HepG2 (cell line): ENCODE measurements around the gene PSMB2. TPM values are rescaled to one million over a fixed set of nuclear protein-coding genes. Genes with fewer than 3 reads are reported as not detected.

Experiments used
- ADNP ChIP-seq: sonication (generic); formaldehyde crosslinking; IDR thresholded peaks from 2 replicates; pipeline ENCODE4 v1.4.0; 2020; ENCODE audit warnings: missing genetic modification reagents
- JUN ChIP-seq: sonication (generic); formaldehyde crosslinking; IDR thresholded peaks from 2 replicates; pipeline ENCODE4 v1.4.0; 2020; ENCODE audit warnings: mild to moderate bottlenecking, missing genetic modification reagents
- KDM6A ChIP-seq: IDR thresholded peaks from 2 replicates; pipeline ENCODE4 v1.6.1; 2016; ENCODE audit warnings: low read depth
- MEF2D ChIP-seq: sonication (generic); formaldehyde crosslinking; IDR thresholded peaks from 2 replicates; pipeline ENCODE4 v1.5.1; 2020; ENCODE audit warnings: mild to moderate bottlenecking, missing genetic modification reagents
- MTA3 ChIP-seq: sonication (generic); formaldehyde crosslinking; IDR thresholded peaks from 2 replicates; pipeline ENCODE4 v1.4.0; 2020; ENCODE audit warnings: missing genetic modification reagents
- NCOA2 ChIP-seq: sonication (generic); formaldehyde crosslinking; IDR thresholded peaks from 2 replicates; pipeline ENCODE4 v1.8.0; 2022; ENCODE audit warnings: inconsistent platforms
- NR2F2 ChIP-seq: IDR thresholded peaks from 2 replicates; pipeline ENCODE4 v1.6.1; 2012; ENCODE audit warnings: low read depth, inconsistent platforms, borderline replicate concordance
- SP5 ChIP-seq: IDR thresholded peaks from 2 replicates; pipeline ENCODE4 v1.6.1; 2016; ENCODE audit warnings: low read depth, borderline replicate concordance
- ZBTB42 ChIP-seq: sonication (generic); formaldehyde crosslinking; IDR thresholded peaks from 2 replicates; pipeline ENCODE4 v1.5.0; 2020; ENCODE audit warnings: mild to moderate bottlenecking, missing genetic modification reagents
- ZC3H13 ChIP-seq: sonication (generic); formaldehyde crosslinking; IDR thresholded peaks from 2 replicates; pipeline ENCODE4 v1.8.1; 2023; ENCODE audit warnings: mild to moderate bottlenecking, missing genetic modification reagents, moderate library complexity
- ZFP1 ChIP-seq: IDR thresholded peaks from 2 replicates; pipeline ENCODE4 v1.6.1; 2016
- ZHX1 ChIP-seq: sonication (generic); formaldehyde crosslinking; IDR thresholded peaks from 2 replicates; pipeline ENCODE4 v1.8.1; 2022; ENCODE audit warnings: low read depth, mild to moderate bottlenecking, missing genetic modification reagents
- ZNF329 ChIP-seq: sonication (generic); formaldehyde crosslinking; IDR thresholded peaks from 2 replicates; pipeline ENCODE4 v1.9.0; 2021; ENCODE audit warnings: low read depth, mild to moderate bottlenecking, missing genetic modification reagents
- ZNF407 ChIP-seq: sonication (generic); formaldehyde crosslinking; IDR thresholded peaks from one replicate; pipeline ENCODE4 v1.5.1; 2020; ENCODE audit warnings: mild to moderate bottlenecking, missing genetic modification reagents; ENCODE audit errors: not compliant biosample characterization
- ZNF572 ChIP-seq: sonication (generic); formaldehyde crosslinking; IDR thresholded peaks from 2 replicates; pipeline ENCODE4 v1.5.1; 2020; ENCODE audit warnings: mild to moderate bottlenecking, missing genetic modification reagents
- ZNF660 ChIP-seq: sonication (generic); formaldehyde crosslinking; IDR thresholded peaks from 2 replicates; pipeline ENCODE4 v1.5.1; 2020; ENCODE audit warnings: mild to moderate bottlenecking, low read depth, missing genetic modification reagents, borderline replicate concordance
- polyA plus RNA-seq, 8 experiments: library from polyadenylated mRNA; depleted of rRNA in 3 of 8; stranded (reverse) in 7 of 8; unstranded in 1 of 8; fragments of >200 nt; fragmentation: Illumina TruSeq in 4 of 8; extraction: Trizol in 4 of 8; gene quantifications; 2 replicates each; pipeline versions ENCODE4 v1.2.1 to v1.2.3, GENCODE V29; 2011 to 2016; ENCODE audit warnings: low read depth in 4 of 8, missing spikeins in 1 of 8, mixed read lengths in 1 of 8; ENCODE audit not compliant: insufficient read depth in 1 of 8
- total RNA-seq, 5 experiments: library from RNA; depleted of rRNA; stranded (reverse); fragments of >200 nt; fragmentation: Illumina TruSeq; extraction: Trizol; gene quantifications; 2 replicates each; pipeline ENCODE4 v1.2.3, GENCODE V29; 2016; ENCODE audit warnings: low read depth in 1 of 5

Gene PSMB2
- total and polyA plus RNA-seq, 2 of the 13 experiments (the other 11 are each of a cell fraction or from before 2014, with no cell fraction given): 60.6 to 62.2 TPM

- TF ChIP-seq ZNF407 (CRISPR knock-in tag) (no peak), MEF2D (CRISPR knock-in tag) (peak; percentile 79), ZNF329 (CRISPR knock-in tag) (no peak), ZHX1 (CRISPR knock-in tag) (no peak), ZC3H13 (CRISPR knock-in tag) (peak; percentile 71; the same call in 1 of the 2 replicates), KDM6A (CRISPR knock-in tag) (no peak), JUN (no peak), ZNF660 (no peak; the same call in 1 of the 2 replicates), MTA3 (CRISPR knock-in tag) (no peak), ADNP (CRISPR knock-in tag) (no peak), NCOA2 (CRISPR knock-in tag) (no peak; the same call in 1 of the 2 replicates), NR2F2 (no peak), ZNF572 (no peak), SP5 (peak; percentile 70), ZBTB42 (no peak), ZFP1 (CRISPR knock-in tag) (no peak)
These were observed 83.5 kb downstream of the PSMB2 start, which contains the start of gene NCDN (continued) for GRCh38 chr1:35557611-35558373.
